Stimulated activated CD4-positive, alpha-beta T cell treated with anti-CD3 and anti-CD28 coated beads, Interleukin-15, amount 100 ng/mL, for 48 hours (primary cell): ENCODE data around the gene ARSK.
A peak's percentile ranks its signal among the peaks of the same experiment; 100 is the strongest.

Source experiments
- DNase-seq, 2 donors: peaks; one replicate each; pipeline ENCODE4 v3.0.0-alpha.2; 2020; ENCODE audit warnings: low read depth in 2 of 2

Gene ARSK

GRCh38 chr5:95563367-95563766, 8.5 kb downstream of the ARSK start:
- DNase-seq, result no peak

GRCh38 chr5:95564450-95564849, 9.5 kb downstream of the ARSK start:
- no peak for DNase-seq

GRCh38 chr5:95565280-95565920, 10.5 kb downstream of the ARSK start:
- no peak for DNase-seq

- no peak for DNase-seq
Measured at GRCh38 chr5:95572016-95572415, 17.1 kb downstream of the ARSK start.

GRCh38 chr5:95581576-95581975, 26.7 kb downstream of the ARSK start:
- DNase-seq, result no peak

- no peak for DNase-seq
Measured at GRCh38 chr5:95583992-95584391, 29.1 kb downstream of the ARSK start.

- DNase-seq, result no peak
Measured at GRCh38 chr5:95590880-95591279, 36.0 kb downstream of the ARSK start.

GRCh38 chr5:95591490-95591901, 36.6 kb downstream of the ARSK start:
- no peak for DNase-seq

GRCh38 chr5:95595289-95595931, 40.5 kb downstream of the ARSK start:
- DNase-seq, result no peak

GRCh38 chr5:95599252-95599651, 44.4 kb downstream of the ARSK start:
- no peak for DNase-seq

- DNase-seq, result no peak
Measured at GRCh38 chr5:95600557-95600956, 45.7 kb downstream of the ARSK start.

- no peak for DNase-seq
Measured at GRCh38 chr5:95605786-95606185, 50.9 kb downstream of the ARSK start.

GRCh38 chr5:95606419-95606818, 51.5 kb downstream of the ARSK start:
- no peak for DNase-seq

GRCh38 chr5:95609711-95610110, 54.8 kb downstream of the ARSK start:
- no peak for DNase-seq

GRCh38 chr5:95610546-95610945, 55.6 kb downstream of the ARSK start:
- DNase-seq, result no peak

GRCh38 chr5:95611396-95611795, 56.5 kb downstream of the ARSK start:
- no peak for DNase-seq

- no peak for DNase-seq
Measured at GRCh38 chr5:95613514-95613913, 58.6 kb downstream of the ARSK start.

- DNase-seq, result no peak
Measured at GRCh38 chr5:95615164-95615467, 60.2 kb downstream of the ARSK start.

GRCh38 chr5:95617057-95617456, 62.2 kb downstream of the ARSK start:
- DNase-seq, result no peak

GRCh38 chr5:95619096-95619495, 64.2 kb downstream of the ARSK start:
- DNase-seq, result no peak

- no peak for DNase-seq
Measured at GRCh38 chr5:95619514-95620029, 64.7 kb downstream of the ARSK start.

- DNase-seq, result peak; percentile 45 to 64
Measured at GRCh38 chr5:95620030-95620869, 65.3 kb downstream of the ARSK start, which contains the start of gene GPR150. GPR150 (plus strand) TSS chr5:95620087; CDS start chr5:95620276, 189 bp downstream.
